ENCODE measurements around the gene RARRES2. TPM values are rescaled to one million over a fixed set of nuclear protein-coding genes. Genes with fewer than 3 reads are reported as not detected.

RARRES2 gene
- total RNA-seq, 2 donors from 2014 or later, result 76.4 to 102 TPM

DNA sequence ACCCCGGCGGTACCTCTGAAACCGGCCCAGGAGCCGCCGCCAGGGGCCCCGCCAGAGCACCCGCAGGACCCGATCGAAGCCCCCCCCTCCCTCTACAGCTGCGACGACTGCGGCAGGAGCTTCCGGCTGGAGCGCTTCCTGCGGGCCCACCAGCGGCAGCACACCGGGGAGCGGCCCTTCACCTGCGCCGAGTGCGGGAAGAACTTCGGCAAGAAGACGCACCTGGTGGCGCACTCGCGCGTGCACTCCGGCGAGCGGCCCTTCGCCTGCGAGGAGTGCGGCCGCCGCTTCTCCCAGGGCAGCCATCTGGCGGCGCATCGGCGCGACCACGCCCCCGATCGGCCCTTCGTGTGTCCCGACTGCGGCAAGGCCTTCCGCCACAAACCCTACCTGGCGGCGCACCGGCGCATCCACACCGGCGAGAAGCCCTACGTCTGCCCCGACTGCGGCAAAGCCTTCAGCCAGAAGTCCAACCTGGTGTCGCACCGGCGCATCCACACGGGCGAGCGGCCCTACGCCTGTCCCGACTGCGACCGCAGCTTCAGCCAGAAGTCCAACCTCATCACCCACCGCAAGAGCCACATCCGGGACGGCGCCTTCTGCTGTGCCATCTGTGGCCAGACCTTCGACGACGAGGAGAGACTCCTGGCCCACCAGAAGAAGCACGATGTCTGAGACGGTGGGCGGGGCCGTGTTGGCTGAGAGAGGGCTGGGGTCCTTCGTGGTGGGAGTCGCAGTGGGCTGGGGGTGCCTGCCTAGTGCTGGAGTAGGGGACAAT, 31.0 kb upstream of the RARRES2 start:
- Histone ChIP-seq H3K27me3 (replicated peaks; ENCODE audit: insufficient read depth) (no peaks in the 10 kb centered on the region), H3K9me3 (no peaks in the 10 kb centered on the region), H3K36me3 (peaks cover 30% of the 10 kb centered on the region), H3K27ac (no peak overlapping the region), H3K4me1 (ENCODE audit: control insufficient read depth in 1 of 2, low read depth in 2 of 2) (peaks cover 8 to 36% of the 10 kb centered on the region in 2 donors), H3K4me3 (no peak overlapping the region)
- DNase-seq (ENCODE audit: low spot score), result no peak
- no peak for ATAC-seq (ENCODE audit: insufficient number of reproducible peaks, low FRiP score, low read depth)
- TF ChIP-seq, protein P1, sequence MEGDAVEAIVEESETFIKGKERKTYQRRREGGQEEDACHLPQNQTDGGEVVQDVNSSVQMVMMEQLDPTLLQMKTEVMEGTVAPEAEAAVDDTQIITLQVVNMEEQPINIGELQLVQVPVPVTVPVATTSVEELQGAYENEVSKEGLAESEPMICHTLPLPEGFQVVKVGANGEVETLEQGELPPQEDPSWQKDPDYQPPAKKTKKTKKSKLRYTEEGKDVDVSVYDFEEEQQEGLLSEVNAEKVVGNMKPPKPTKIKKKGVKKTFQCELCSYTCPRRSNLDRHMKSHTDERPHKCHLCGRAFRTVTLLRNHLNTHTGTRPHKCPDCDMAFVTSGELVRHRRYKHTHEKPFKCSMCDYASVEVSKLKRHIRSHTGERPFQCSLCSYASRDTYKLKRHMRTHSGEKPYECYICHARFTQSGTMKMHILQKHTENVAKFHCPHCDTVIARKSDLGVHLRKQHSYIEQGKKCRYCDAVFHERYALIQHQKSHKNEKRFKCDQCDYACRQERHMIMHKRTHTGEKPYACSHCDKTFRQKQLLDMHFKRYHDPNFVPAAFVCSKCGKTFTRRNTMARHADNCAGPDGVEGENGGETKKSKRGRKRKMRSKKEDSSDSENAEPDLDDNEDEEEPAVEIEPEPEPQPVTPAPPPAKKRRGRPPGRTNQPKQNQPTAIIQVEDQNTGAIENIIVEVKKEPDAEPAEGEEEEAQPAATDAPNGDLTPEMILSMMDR (IDR thresholded peaks at IDR 0.05), result no peak

DNA sequence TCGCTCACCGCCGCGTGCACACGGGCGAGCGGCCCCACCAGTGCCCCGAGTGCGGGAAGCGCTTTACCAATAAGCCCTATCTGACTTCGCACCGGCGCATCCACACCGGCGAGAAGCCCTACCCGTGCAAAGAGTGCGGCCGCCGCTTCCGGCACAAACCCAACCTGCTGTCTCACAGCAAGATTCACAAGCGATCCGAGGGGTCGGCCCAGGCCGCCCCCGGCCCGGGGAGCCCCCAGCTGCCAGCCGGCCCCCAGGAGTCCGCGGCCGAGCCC, 30.5 kb upstream of the RARRES2 start:
- DNase-seq (ENCODE audit: low spot score) (no peak), ATAC-seq (ENCODE audit: insufficient number of reproducible peaks, low FRiP score, low read depth) (no peak)
- no peak overlapping the region for H3K4me3 ChIP-seq
- no peaks in the 10 kb centered on the region for H3K9me3 ChIP-seq
- peaks cover 30% of the 10 kb centered on the region for H3K36me3 ChIP-seq
- no peaks in the 10 kb centered on the region for H3K27me3 ChIP-seq (replicated peaks; ENCODE audit: insufficient read depth)
- no peak overlapping the region for H3K27ac ChIP-seq
- TF ChIP-seq, protein P1 (IDR thresholded peaks at IDR 0.05), result no peak
- peaks cover 8 to 36% of the 10 kb centered on the region in 2 donors for H3K4me1 ChIP-seq (ENCODE audit: control insufficient read depth in 1 of 2, low read depth in 2 of 2)

DNA sequence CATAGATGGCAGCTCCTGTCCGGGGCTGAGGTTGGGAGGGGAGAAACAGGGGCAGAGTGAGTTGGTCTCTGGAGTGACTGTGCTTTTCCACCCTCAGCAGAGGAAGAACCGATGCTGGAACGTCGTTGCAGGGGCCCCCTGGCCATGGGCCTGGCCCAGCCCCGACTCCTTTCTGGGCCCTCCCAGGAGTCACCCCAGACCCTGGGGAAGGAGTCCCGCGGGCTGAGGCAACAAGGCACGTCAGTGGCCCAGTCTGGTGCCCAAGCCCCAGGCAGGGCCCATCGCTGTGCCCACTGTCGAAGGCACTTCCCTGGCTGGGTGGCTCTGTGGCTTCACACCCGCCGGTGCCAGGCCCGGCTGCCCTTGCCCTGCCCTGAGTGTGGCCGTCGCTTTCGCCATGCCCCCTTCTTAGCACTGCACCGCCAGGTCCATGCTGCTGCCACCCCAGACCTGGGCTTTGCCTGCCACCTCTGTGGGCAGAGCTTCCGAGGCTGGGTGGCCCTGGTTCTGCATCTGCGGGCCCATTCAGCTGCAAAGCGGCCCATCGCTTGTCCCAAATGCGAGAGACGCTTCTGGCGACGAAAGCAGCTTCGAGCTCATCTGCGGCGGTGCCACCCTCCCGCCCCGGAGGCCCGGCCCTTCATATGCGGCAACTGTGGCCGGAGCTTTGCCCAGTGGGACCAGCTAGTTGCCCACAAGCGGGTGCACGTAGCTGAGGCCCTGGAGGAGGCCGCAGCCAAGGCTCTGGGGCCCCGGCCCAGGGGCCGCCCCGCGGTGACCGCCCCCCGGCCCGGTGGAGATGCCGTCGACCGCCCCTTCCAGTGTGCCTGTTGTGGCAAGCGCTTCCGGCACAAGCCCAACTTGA, 29.9 kb upstream of the RARRES2 start:
- Histone ChIP-seq H3K27me3 (replicated peaks; ENCODE audit: insufficient read depth) (no peaks in the 10 kb centered on the region), H3K4me3 (no peak overlapping the region), H3K9me3 (no peaks in the 10 kb centered on the region), H3K27ac (no peak overlapping the region), H3K4me1 (ENCODE audit: control insufficient read depth in 1 of 2, low read depth in 2 of 2) (peaks cover 8 to 36% of the 10 kb centered on the region in 2 donors), H3K36me3 (peaks cover 30% of the 10 kb centered on the region)
- no peak for DNase-seq (ENCODE audit: low spot score)
- TF ChIP-seq, protein P1 (IDR thresholded peaks at IDR 0.05), result no peak
- ATAC-seq (ENCODE audit: insufficient number of reproducible peaks, low FRiP score, low read depth), result no peak

DNA sequence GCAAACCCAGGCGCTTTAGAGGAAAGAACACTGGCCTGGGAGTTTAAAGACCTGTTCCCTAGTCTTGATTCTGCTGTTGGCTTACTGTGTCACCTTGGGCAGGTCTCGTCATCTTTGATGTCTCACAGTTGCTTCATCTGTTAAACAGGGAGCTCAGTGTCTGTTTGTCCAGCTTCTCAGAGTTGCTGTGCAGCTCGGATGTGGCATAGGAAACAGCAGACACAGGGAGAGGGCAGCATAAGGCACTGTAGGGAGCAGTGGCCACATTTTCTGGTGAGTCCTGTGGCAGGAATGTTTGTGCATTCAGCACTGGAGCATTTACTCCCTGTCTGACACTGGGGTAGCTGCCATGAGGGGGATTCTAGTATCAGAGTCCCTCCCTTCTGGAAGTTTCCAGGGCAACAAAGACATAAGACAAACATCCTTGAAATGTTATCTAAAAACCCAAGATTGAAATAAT, 29.2 kb upstream of the RARRES2 start:
- Histone ChIP-seq H3K4me3 (no peak overlapping the region), H3K36me3 (peaks cover 30% of the 10 kb centered on the region), H3K9me3 (no peaks in the 10 kb centered on the region), H3K27ac (no peak overlapping the region), H3K27me3 (replicated peaks; ENCODE audit: insufficient read depth) (no peaks in the 10 kb centered on the region), H3K4me1 (ENCODE audit: control insufficient read depth in 1 of 2, low read depth in 2 of 2) (peaks cover 8 to 36% of the 10 kb centered on the region in 2 donors)
- DNase-seq (ENCODE audit: low spot score) (no peak), ATAC-seq (ENCODE audit: insufficient number of reproducible peaks, low FRiP score, low read depth) (no peak)
- TF ChIP-seq, protein P1 (IDR thresholded peaks at IDR 0.05), result no peak

Measured in thoracic aorta (tissue), 2 donors.